Measurements from ENCODE around the gene ZNF292. TPM values are rescaled to one million over a fixed set of nuclear protein-coding genes. Genes with fewer than 3 reads are reported as not detected.

Gene ZNF292
- total RNA-seq, 2 donors from 2014 or later: 28.0 to 30.3 TPM

- Histone ChIP-seq H3K9me3 (no peaks in the 10 kb centered on the region), H3K27ac (no peak overlapping the region), H3K36me3 (replicated peaks in 1 of 2; ENCODE audit: insufficient read depth in 1 of 2, low read depth in 2 of 2) (no peaks in the 10 kb centered on the region), H3K4me3 (no peak overlapping the region), H3K4me1 (no peaks in the 10 kb centered on the region), H3K27me3 (no peaks in the 10 kb centered on the region)
- DNase-seq (no peak), ATAC-seq (no peak)
- TF ChIP-seq POLR2A (IDR thresholded peaks at IDR 0.05): no peak
- peak in 1 of 7 experiments; percentile 9 for TF ChIP-seq CTCF (IDR thresholded peaks at IDR 0.05)
- intact Hi-C loops (cut with DNase I): no loop called here
Observed at GRCh38 chr6:87277123-87277522, 121.8 kb downstream of the ZNF292 start.

- Histone ChIP-seq H3K27ac (no peak overlapping the region), H3K9me3 (no peaks in the 10 kb centered on the region), H3K27me3 (no peaks in the 10 kb centered on the region), H3K4me1 (no peaks in the 10 kb centered on the region), H3K36me3 (replicated peaks in 1 of 2; ENCODE audit: insufficient read depth in 1 of 2, low read depth in 2 of 2) (no peaks in the 10 kb centered on the region), H3K4me3 (no peak overlapping the region)
- TF ChIP-seq CTCF (IDR thresholded peaks at IDR 0.05) (no peak), POLR2A (IDR thresholded peaks at IDR 0.05) (no peak)
- WGBS, 2 donors: 39 to 44% methylated on average over 2 of the region's 2 CpGs
- intact Hi-C loops (cut with DNase I): no loop called here
- no peak for DNase-seq
- no peak for ATAC-seq
Observed at GRCh38 chr6:87279196-87279595, 123.8 kb downstream of the ZNF292 start.

- intact Hi-C loops (cut with DNase I): no loop called here
Observed at GRCh38 chr6:87281426-87281825, 126.1 kb downstream of the ZNF292 start.

GRCh38 chr6:87282743-87283142 lies 127.4 kb downstream of the ZNF292 start:
- no peak for DNase-seq
- ATAC-seq: no peak
- no peaks in the 10 kb centered on the region for H3K27me3 ChIP-seq
- H3K4me3 ChIP-seq: no peak overlapping the region
- intact Hi-C loops (cut with DNase I): no loop called here
- H3K9me3 ChIP-seq: no peaks in the 10 kb centered on the region
- no peaks in the 10 kb centered on the region for H3K4me1 ChIP-seq
- WGBS, 2 donors: 83 to 94% methylated on average over 1 of the region's 1 CpG
- no peak overlapping the region for H3K27ac ChIP-seq
- TF ChIP-seq POLR2A (IDR thresholded peaks at IDR 0.05): no peak
- no peak for TF ChIP-seq CTCF (IDR thresholded peaks at IDR 0.05)
- H3K36me3 ChIP-seq (replicated peaks in 1 of 2; ENCODE audit: insufficient read depth in 1 of 2, low read depth in 2 of 2): no peaks in the 10 kb centered on the region

More at GRCh38 chr6:87281426-87281825, 126.1 kb downstream of the ZNF292 start:
- Histone ChIP-seq H3K9me3 (no peaks in the 10 kb centered on the region), H3K4me1 (no peaks in the 10 kb centered on the region), H3K36me3 (replicated peaks in 1 of 2; ENCODE audit: insufficient read depth in 1 of 2, low read depth in 2 of 2) (no peaks in the 10 kb centered on the region), H3K27ac (no peak overlapping the region), H3K27me3 (no peaks in the 10 kb centered on the region), H3K4me3 (no peak overlapping the region)
- DNase-seq (no peak), ATAC-seq (no peak)
- TF ChIP-seq CTCF (IDR thresholded peaks at IDR 0.05) (no peak), POLR2A (IDR thresholded peaks at IDR 0.05) (no peak)
- WGBS, 2 donors: 69 to 71% methylated on average over 1 of the region's 1 CpG

- ATAC-seq (no peak), DNase-seq (no peak)
- no peak for TF ChIP-seq CTCF (IDR thresholded peaks at IDR 0.05)
- TF ChIP-seq POLR2A (IDR thresholded peaks at IDR 0.05): no peak
- intact Hi-C loops (cut with DNase I): no loop called here
- Histone ChIP-seq H3K27me3 (no peaks in the 10 kb centered on the region), H3K4me3 (no peak overlapping the region), H3K27ac (no peak overlapping the region), H3K9me3 (no peaks in the 10 kb centered on the region), H3K4me1 (no peaks in the 10 kb centered on the region), H3K36me3 (replicated peaks in 1 of 2; ENCODE audit: insufficient read depth in 1 of 2, low read depth in 2 of 2) (no peaks in the 10 kb centered on the region)
- 75 to 77% methylated on average over 3 of the region's 3 CpGs for WGBS, 2 donors
Observed at GRCh38 chr6:87283461-87283860, 128.1 kb downstream of the ZNF292 start.
